ENCODE data around the gene EHMT1.
"Not testable (repeated sequence)": the region's sequence is repeated elsewhere in the genome, so short reads cannot be mapped to it uniquely, and the experiment has no call there.

Gene EHMT1

DNA sequence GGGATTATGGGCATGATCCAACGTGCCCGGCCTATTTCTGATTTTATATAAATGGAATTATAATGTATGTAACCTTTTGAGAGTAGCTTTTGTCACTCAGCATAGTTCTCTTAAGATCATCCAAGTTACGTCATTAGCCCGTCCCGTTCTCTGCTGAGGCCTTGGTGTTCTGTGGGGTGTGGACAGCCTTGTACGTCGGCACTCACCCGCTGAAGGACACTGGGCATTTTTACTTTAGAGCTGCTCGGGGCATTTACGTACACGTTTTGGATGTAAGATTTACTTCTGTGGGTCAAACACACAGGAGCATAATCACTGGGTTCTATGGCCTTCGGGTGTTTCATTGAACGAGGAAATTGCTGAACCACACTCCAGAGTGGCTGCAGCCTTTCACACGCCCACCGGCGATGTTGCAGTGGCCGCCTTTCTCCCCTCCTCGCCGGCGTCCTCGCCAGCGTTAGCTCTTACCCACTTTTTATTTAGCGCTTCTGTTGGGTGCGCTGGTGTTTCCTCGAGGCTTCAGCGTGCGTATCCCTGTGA lies 101.8 kb downstream of the EHMT1 start:
- H3K4me3 ChIP-seq (ENCODE audit: low read depth, low read length), result no peak overlapping the region
- TF ChIP-seq, protein P1, sequence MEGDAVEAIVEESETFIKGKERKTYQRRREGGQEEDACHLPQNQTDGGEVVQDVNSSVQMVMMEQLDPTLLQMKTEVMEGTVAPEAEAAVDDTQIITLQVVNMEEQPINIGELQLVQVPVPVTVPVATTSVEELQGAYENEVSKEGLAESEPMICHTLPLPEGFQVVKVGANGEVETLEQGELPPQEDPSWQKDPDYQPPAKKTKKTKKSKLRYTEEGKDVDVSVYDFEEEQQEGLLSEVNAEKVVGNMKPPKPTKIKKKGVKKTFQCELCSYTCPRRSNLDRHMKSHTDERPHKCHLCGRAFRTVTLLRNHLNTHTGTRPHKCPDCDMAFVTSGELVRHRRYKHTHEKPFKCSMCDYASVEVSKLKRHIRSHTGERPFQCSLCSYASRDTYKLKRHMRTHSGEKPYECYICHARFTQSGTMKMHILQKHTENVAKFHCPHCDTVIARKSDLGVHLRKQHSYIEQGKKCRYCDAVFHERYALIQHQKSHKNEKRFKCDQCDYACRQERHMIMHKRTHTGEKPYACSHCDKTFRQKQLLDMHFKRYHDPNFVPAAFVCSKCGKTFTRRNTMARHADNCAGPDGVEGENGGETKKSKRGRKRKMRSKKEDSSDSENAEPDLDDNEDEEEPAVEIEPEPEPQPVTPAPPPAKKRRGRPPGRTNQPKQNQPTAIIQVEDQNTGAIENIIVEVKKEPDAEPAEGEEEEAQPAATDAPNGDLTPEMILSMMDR (IDR thresholded peaks at IDR 0.05; ENCODE audit: low read depth, low read length), result no peak
- H3K36me3 ChIP-seq, result peaks cover 24% of the 10 kb centered on the region
- DNase-seq, result no peak
- H3K9me3 ChIP-seq (ENCODE audit: severe bottlenecking), result no peaks in the 10 kb centered on the region
- H3K27me3 ChIP-seq (ENCODE audit: insufficient read depth, low read depth, severe bottlenecking), result no peaks in the 10 kb centered on the region
- H3K27ac ChIP-seq, result peak overlapping the region; percentile 33; the same call in 1 of the 2 replicates

DNA sequence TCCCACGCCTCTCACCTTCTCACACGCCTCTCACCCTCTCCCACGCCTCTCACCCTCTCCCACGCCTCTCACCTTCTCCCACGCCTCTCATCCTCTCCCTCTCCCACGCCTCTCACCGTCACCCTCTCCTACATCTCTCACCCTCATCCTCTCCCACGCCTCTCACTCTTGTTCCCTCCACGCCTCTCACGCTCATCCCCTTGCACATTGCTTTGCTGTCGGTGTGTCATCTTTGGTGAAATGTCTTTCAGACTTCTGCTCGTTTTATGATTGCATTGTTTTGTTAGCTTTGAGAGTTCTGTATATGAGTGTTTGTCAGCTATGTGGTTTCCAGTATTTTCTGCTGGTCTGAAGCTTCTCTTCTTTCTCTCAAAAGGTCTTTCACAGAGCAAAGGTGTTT lies 102.7 kb downstream of the EHMT1 start:
- peaks cover 30% of the 10 kb centered on the region for H3K36me3 ChIP-seq

DNA sequence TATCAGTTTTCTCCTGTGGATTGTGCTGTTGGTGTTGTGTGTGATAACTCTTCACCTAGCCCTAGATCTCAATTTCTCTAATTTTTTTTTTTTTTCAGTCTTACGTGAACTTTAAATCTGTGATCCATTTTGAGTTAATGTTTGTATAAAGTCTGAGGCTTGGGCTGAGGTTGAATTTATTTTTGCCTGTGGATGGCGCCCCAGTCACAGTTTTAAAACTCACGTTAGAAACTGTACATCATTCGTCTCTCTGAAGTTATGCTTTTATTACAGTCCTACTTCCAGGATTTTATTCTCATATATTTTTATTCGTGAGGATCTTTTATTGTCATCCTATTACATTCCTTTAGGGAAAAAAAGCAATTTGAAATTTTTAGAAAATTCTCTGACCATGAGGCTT lies 103.1 kb downstream of the EHMT1 start:
- Histone ChIP-seq H3K9me3 (ENCODE audit: severe bottlenecking) (no peaks in the 10 kb centered on the region), H3K4me3 (ENCODE audit: low read depth, low read length) (no peak overlapping the region), H3K36me3 (peaks cover 30% of the 10 kb centered on the region), H3K27ac (no peak overlapping the region), H3K27me3 (ENCODE audit: insufficient read depth, low read depth, severe bottlenecking) (no peaks in the 10 kb centered on the region)
- TF ChIP-seq, protein P1 (IDR thresholded peaks at IDR 0.05; ENCODE audit: low read depth, low read length), result no peak
- no peak for DNase-seq

More for the DNA sequence above, 102.7 kb downstream of the EHMT1 start:
- TF ChIP-seq, protein P1 (IDR thresholded peaks at IDR 0.05; ENCODE audit: low read depth, low read length), result no peak
- Histone ChIP-seq H3K9me3 (ENCODE audit: severe bottlenecking) (no peaks in the 10 kb centered on the region), H3K4me3 (ENCODE audit: low read depth, low read length) (no peak overlapping the region), H3K27ac (no peak overlapping the region), H3K27me3 (ENCODE audit: insufficient read depth, low read depth, severe bottlenecking) (no peaks in the 10 kb centered on the region)
- DNase-seq, result no peak

DNA sequence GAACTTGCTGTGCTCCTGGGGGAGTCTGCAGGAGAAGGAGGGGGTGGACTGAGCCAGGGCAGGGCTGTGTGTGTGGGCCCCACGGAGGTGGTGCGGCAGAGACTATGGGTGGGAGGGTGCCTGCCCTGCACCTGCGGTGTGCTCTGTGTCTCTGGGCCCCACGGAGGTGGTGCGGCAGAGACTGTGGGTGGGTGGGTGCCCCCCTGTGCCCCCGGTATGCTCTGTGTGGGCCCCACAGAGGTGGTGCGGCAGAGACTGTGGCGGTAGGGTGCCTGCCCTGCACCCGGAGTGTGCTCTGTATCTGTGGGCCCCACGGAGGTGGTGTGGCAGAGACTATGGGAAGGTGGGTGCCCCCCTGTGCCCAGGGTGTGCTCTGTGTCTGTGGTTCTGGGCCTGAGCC lies 103.7 kb downstream of the EHMT1 start:
- H3K27me3 ChIP-seq (ENCODE audit: insufficient read depth, low read depth, severe bottlenecking), result no peaks in the 10 kb centered on the region
- peaks cover 31% of the 10 kb centered on the region for H3K36me3 ChIP-seq
- no peak overlapping the region for H3K4me3 ChIP-seq (ENCODE audit: low read depth, low read length)
- TF ChIP-seq, protein P1 (IDR thresholded peaks at IDR 0.05; ENCODE audit: low read depth, low read length), result no peak
- H3K27ac ChIP-seq, result no peak overlapping the region
- no peak for DNase-seq
- no peaks in the 10 kb centered on the region for H3K9me3 ChIP-seq (ENCODE audit: severe bottlenecking)

DNA sequence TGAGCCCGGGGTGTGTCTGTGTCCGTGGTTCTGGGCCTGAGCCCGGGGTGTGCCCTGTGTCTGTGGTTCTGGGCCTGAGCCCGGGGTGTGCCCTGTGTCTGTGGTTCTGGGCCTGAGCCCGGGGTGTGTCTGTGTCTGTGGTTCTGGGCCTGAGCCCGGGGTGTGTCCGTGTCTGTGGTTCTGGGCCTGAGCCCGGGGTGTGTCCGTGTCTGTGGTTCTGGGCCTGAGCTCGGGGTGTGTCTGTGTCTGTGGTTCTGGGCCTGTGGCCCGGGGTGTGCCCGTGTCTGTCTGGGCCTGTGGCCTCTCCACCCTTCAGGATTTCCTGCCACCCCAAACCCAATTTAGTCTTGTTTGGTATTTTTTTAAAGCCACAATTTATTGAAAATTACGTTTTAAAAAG lies 104.6 kb downstream of the EHMT1 start:
- not testable (repeated sequence) for H3K9me3 ChIP-seq (ENCODE audit: severe bottlenecking); H3K27me3 ChIP-seq (ENCODE audit: insufficient read depth, low read depth, severe bottlenecking); H3K27ac ChIP-seq; H3K4me3 ChIP-seq (ENCODE audit: low read depth, low read length); DNase-seq
- H3K36me3 ChIP-seq, result peaks cover 30% of the 10 kb centered on the region

DNA sequence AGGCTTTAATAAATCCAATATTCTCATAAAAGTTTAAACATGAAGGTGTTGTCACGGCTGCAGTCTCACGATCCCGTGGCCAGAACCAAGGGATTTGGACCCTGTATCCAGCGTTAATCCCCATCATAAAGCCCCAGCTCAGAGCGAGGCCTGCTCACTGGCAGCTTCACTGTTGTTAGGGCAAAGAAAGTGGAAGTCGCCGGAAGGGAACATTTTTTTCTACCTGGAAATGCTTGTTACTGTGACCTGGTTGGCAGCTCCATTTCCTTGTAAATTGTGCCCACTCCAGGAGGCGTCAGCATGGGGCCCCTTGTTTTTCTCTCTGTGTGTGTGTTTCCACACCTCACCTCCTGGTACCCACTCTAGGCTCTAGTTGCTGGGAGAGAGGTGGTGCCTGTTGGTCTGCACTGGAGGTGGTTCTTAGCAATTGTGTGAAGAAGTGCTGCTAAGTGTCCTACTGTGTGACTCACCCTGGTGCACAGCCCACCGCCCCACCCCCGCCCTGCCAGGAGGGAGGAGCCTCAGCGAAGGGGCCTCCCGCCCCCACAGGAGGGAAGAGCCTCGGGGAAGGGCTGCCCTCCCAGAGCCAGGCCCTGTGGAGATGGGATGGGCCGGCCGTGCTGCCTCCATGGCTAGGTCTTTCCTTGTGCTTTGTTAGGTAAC lies 105.1 kb downstream of the EHMT1 start:
- H3K9me3 ChIP-seq (ENCODE audit: severe bottlenecking), result no peaks in the 10 kb centered on the region
- no peak for DNase-seq
- H3K27me3 ChIP-seq (ENCODE audit: insufficient read depth, low read depth, severe bottlenecking), result no peaks in the 10 kb centered on the region
- TF ChIP-seq, protein P1 (IDR thresholded peaks at IDR 0.05; ENCODE audit: low read depth, low read length), result no peak
- peaks cover 34% of the 10 kb centered on the region for H3K36me3 ChIP-seq
- no peak overlapping the region for H3K4me3 ChIP-seq (ENCODE audit: low read depth, low read length)
- no peak overlapping the region for H3K27ac ChIP-seq
